Chondrocyte (in vitro differentiated cells): ENCODE measurements around the gene PGAM2. TPM values are rescaled to one million over a fixed set of nuclear protein-coding genes. Genes with fewer than 3 reads are reported as not detected.

Experiments
- DNase-seq: peaks from one replicate; pipeline ENCODE4 v3.0.0; 2021; ENCODE audit warnings: mixed read lengths, low spot score
- H3K27ac Mint-ChIP-seq: one replicate; pipeline ENCODE4 v1.8.0; 2021; ENCODE audit warnings: mild to moderate bottlenecking, moderate library complexity, mixed read lengths; ENCODE audit not compliant: unreplicated experiment
- H3K27me3 Mint-ChIP-seq: 2 replicates; pipeline ENCODE4 v1.8.0; 2021; ENCODE audit warnings: low read depth, mixed read lengths
- H3K36me3 Mint-ChIP-seq: 2 replicates; pipeline ENCODE4 v1.8.0; 2021; ENCODE audit warnings: low read depth, mixed read lengths
- H3K4me1 Mint-ChIP-seq: 2 replicates; pipeline ENCODE4 v1.8.0; 2021; ENCODE audit warnings: low read depth, mild to moderate bottlenecking, mixed read lengths
- H3K4me3 Mint-ChIP-seq: one replicate; pipeline ENCODE4 v1.8.0; 2021; ENCODE audit warnings: mild to moderate bottlenecking, moderate library complexity, mixed read lengths; ENCODE audit not compliant: unreplicated experiment
- H3K9me3 Mint-ChIP-seq: 2 replicates; pipeline ENCODE4 v1.8.0; 2021; ENCODE audit warnings: low read depth, mixed read lengths
- total RNA-seq: library from RNA; stranded (reverse); gene quantifications from 3 replicates; pipeline ENCODE4 v1.2.1, GENCODE V29; 2021
- TF ChIP-seq, protein P1 (sequence below): fragments of 200-600 bp; sonication (generic); IDR thresholded peaks from 2 replicates; pipeline ENCODE4 v1.5.0; 2021; ENCODE audit warnings: antibody characterized with exemption, mild to moderate bottlenecking, moderate library complexity

The PGAM2 gene
- total RNA-seq, 1 donor from 2014 or later, result 0.25 TPM

DNA sequence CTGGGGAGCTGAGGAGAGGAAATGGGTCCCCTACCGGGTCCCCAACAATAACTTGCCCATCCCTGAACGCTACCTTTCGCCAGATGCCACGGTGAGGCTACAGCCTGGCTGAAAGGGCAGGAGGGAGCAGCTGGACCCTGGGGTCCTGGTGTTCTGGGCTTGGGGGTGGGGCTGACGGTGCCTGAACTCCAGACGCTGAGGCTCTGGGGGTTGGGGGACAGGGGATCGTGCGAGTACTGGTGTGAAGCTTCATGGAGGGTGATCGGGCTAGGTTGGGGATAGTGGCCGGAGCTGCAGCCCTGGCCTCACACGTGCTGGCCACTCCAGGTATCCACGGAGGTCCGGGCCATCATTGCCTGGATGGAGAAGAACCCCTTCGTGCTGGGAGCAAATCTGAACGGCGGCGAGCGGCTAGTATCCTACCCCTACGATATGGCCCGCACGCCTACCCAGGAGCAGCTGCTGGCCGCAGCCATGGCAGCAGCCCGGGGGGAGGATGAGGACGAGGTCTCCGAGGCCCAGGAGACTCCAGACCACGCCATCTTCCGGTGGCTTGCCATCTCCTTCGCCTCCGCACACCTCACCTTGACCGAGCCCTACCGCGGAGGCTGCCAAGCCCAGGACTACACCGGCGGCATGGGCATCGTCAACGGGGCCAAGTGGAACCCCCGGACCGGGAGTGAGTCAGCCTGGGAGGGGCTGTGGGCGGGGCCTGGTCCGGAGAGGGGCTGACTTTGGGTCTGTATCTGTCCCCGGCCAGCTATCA, 47.0 kb upstream of the PGAM2 start:
- no peak overlapping the region for H3K27ac Mint-ChIP-seq
- no peak overlapping the region for H3K4me3 Mint-ChIP-seq
- DNase-seq, result no peak
- no peaks in the 10 kb centered on the region for H3K9me3 Mint-ChIP-seq
- TF ChIP-seq, protein P1, sequence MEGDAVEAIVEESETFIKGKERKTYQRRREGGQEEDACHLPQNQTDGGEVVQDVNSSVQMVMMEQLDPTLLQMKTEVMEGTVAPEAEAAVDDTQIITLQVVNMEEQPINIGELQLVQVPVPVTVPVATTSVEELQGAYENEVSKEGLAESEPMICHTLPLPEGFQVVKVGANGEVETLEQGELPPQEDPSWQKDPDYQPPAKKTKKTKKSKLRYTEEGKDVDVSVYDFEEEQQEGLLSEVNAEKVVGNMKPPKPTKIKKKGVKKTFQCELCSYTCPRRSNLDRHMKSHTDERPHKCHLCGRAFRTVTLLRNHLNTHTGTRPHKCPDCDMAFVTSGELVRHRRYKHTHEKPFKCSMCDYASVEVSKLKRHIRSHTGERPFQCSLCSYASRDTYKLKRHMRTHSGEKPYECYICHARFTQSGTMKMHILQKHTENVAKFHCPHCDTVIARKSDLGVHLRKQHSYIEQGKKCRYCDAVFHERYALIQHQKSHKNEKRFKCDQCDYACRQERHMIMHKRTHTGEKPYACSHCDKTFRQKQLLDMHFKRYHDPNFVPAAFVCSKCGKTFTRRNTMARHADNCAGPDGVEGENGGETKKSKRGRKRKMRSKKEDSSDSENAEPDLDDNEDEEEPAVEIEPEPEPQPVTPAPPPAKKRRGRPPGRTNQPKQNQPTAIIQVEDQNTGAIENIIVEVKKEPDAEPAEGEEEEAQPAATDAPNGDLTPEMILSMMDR, result no peak
- peaks cover 14% of the 10 kb centered on the region for H3K36me3 Mint-ChIP-seq
- H3K4me1 Mint-ChIP-seq, result peaks cover 8% of the 10 kb centered on the region
- no peaks in the 10 kb centered on the region for H3K27me3 Mint-ChIP-seq

DNA sequence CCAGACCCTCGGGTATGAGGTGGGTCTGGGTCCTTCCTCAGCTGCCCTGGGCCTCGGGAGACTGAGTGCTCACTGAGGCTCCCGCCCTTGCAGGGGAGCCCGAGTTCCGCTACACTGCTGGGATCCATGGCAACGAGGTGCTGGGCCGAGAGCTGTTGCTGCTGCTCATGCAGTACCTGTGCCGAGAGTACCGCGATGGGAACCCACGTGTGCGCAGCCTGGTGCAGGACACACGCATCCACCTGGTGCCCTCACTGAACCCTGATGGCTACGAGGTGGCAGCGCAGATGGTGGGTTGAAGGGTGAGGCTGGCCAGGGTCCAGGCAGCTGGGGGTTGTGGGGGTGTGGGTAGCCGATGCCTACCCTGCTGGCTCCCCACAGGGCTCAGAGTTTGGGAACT, 46.4 kb upstream of the PGAM2 start:
- peaks cover 15% of the 10 kb centered on the region for H3K36me3 Mint-ChIP-seq
- H3K27ac Mint-ChIP-seq, result no peak overlapping the region
- TF ChIP-seq, protein P1, result no peak
- no peaks in the 10 kb centered on the region for H3K27me3 Mint-ChIP-seq
- DNase-seq, result no peak
- H3K4me3 Mint-ChIP-seq, result no peak overlapping the region
- H3K9me3 Mint-ChIP-seq, result no peaks in the 10 kb centered on the region
- peaks cover 8% of the 10 kb centered on the region for H3K4me1 Mint-ChIP-seq

DNA sequence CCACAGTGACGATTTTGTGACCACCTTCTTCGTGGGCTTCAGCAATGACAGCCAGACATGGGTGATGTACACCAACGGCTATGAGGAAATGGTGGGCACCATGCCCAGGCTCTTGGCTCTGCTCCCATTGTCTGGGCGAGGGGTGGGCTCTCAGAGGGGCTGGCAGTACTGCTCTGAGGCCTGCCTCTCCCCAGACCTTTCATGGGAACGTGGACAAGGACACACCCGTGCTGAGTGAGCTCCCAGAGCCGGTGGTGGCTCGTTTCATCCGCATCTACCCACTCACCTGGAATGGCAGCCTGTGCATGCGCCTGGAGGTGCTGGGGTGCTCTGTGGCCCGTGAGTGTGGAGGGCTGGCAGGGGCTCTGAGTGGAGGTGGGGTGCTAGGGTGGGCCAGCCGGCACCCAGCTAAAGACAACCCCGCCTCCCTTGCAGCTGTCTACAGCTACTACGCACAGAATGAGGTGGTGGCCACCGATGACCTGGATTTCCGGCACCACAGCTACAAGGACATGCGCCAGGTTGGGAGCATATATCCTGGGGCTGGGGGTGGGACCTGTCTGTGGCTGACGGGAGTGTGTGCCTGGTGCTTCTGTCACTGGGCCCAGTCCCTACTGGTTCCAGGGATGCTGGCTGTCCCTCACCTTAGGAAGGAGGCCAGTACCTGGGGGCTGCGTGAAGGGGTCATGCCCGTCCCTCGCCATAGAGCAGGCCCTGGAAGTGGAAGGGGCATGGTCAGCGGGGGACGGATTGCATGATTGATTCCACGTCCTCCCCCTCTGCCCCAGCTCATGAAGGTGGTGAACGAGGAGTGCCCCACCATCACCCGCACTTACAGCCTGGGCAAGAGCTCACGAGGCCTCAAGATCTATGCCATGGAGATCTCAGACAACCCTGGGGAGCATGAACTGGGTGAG, 45.6 kb upstream of the PGAM2 start:
- no peaks in the 10 kb centered on the region for H3K9me3 Mint-ChIP-seq
- H3K36me3 Mint-ChIP-seq, result peaks cover 18% of the 10 kb centered on the region
- no peak for DNase-seq
- TF ChIP-seq, protein P1, result no peak
- no peak overlapping the region for H3K4me3 Mint-ChIP-seq
- peaks cover 14% of the 10 kb centered on the region for H3K4me1 Mint-ChIP-seq
- H3K27ac Mint-ChIP-seq, result peak overlapping the region; percentile 5
- no peaks in the 10 kb centered on the region for H3K27me3 Mint-ChIP-seq

DNA sequence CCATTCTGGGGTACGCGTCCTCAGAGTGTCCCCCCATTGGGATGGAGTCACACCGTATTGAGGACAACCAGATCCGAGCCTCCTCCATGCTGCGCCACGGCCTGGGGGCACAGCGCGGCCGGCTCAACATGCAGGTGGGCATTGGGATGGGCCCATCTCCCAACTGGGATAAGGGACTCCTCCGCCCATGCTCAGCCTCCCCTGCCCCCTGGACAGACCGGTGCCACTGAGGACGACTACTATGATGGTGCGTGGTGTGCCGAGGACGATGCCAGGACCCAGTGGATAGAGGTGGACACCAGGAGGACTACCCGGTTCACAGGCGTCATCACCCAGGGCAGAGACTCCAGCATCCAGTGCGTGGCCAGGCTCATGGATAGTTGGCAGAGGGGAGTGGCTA, 44.6 kb upstream of the PGAM2 start:
- H3K36me3 Mint-ChIP-seq, result peaks cover 17% of the 10 kb centered on the region
- H3K4me3 Mint-ChIP-seq, result no peak overlapping the region
- H3K9me3 Mint-ChIP-seq, result no peaks in the 10 kb centered on the region
- H3K27me3 Mint-ChIP-seq, result no peaks in the 10 kb centered on the region
- H3K27ac Mint-ChIP-seq, result no peak overlapping the region
- DNase-seq, result no peak
- TF ChIP-seq, protein P1, result no peak
- H3K4me1 Mint-ChIP-seq, result peaks cover 23% of the 10 kb centered on the region
